ENCODE results near the gene FCGR3A.
"Not testable (repeated sequence)": the region's sequence is repeated elsewhere in the genome, so short reads cannot be mapped to it uniquely, and the experiment has no call there.

Gene FCGR3A

DNA sequence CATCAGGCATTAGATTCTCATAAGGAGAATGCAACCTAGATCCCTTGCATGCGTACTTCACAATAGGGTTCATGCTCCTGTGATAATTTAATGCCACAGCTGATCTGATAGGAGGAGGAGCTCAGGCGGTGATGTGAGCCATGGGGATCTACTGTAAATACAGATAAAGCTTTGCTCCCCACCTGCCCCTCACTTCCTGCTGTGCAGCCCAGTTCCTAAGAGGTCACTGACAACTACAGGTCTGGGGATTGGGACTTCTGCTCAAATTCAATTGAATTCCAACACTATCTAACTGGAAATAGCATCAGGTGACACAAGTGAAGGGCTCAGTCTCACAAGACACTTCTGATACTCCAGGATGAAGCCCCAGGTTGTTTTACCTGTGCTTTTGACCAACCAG, 7.4 kb upstream of the FCGR3A start:
- in situ Hi-C loops (cut with MboI; ENCODE audit: low sequenced_read_pairs), result not testable (repeated sequence)

DNA sequence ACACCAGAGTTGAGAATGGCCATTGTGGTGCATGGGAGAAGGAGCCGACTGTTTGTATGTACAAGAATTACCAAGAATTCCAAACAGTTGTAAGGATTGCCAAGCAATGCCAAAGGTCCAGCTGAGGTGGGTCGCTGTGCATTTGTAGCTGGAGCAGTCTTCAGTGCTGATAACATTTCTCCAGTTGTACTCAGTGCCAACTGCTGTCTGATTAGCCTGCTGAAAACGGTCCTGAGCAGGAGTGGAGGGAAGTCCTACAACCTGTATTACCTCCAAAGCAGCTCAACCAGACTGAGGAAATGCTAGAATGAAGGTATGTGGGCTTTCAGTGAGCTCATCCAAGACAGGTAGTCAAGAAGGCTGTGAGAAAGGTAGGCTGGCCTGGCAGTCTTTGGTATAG, 6.5 kb upstream of the FCGR3A start:
- in situ Hi-C loops (cut with MboI; ENCODE audit: low sequenced_read_pairs), result not testable (repeated sequence)

DNA sequence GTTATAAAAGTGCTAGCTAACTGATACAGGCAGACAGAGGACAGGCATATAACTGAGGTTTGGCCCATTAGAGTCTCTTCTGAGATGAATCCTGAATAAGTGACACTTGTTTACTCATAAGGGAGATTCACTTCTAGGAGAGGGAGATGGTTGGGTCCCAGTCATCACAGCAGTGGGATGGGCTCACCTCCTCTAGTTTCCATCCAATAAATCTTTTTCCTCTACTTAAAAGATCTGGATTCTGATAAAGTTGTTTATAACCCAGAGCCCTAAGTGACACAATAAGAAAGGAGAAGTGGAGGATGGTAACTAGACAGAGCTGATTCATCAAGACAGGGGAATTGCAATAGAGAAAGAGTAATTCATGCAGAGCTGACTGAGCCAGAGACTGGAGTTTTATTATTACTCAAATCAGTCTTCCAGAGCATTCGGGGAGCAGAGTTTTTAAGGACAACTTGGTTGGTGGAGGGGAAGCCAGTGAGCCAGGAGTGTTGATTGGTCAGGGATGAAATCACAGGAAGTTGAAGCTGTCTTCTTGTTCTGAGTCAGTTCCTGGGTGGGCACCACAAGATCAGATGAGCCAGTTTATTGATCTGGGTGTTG, 5.3 kb upstream of the FCGR3A start:
- in situ Hi-C loops (cut with MboI; ENCODE audit: low sequenced_read_pairs), result not testable (repeated sequence)

DNA sequence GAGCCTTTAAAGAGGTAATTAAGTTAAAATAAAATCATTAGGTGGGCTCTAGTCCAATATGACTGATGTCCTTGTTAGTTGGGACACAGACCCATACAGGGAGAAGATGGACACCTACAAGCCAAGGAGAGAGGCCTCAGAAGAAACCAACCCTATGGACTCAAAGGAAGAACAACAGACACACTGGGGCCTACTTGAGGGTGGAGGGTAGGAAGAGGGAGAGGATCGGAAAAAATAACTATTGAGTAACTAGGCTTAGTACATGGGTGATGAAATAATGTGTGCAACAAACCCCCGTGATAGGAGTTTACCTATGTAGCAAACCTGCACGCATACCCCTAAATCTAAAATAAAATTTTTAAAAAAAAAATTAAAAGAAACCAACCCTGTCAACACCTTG, 4.7 kb upstream of the FCGR3A start:
- in situ Hi-C loops (cut with MboI; ENCODE audit: low sequenced_read_pairs), result not testable (repeated sequence)

DNA sequence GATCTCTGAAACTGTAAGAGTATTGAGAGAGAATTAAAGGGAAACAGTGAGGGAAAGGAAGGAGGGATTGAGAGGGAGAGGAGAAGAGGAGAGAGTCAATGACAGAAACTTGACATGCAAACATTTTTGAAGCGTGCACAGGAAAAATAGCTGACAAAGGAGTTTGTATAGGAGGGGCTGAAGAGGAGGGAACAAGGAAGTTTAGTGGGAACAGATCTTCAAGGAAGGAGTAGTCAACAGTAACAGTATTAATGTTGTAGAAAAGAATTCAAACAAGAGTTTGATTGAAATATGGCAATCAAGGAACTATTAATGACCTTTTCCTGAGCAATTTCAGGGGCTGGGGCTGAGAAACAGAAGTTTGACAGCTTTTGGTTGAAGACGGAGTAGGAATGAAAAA, 4.0 kb upstream of the FCGR3A start:
- in situ Hi-C loops (cut with MboI; ENCODE audit: low sequenced_read_pairs), result not testable (repeated sequence)

DNA sequence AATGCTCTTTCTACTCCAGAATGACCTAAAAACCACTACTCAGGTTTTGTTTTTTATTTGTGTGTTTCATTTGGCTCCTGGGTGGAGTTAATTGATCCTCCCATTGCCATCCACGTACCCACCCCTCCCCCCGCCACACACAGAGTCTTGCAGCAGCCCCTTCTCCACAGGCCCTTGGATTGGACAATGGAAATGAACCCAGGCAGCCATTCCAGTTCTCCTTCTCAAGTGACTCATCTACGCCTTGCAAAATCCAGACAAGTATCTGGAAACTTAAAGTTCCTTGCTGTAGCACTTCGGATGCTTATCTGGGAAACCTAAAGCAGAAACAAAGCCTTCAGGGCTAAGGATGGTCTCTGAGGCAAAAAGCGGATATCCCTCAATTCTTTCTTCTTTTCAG, 1.3 kb upstream of the FCGR3A start:
- in situ Hi-C loops (cut with MboI; ENCODE audit: low sequenced_read_pairs), result not testable (repeated sequence)

DNA sequence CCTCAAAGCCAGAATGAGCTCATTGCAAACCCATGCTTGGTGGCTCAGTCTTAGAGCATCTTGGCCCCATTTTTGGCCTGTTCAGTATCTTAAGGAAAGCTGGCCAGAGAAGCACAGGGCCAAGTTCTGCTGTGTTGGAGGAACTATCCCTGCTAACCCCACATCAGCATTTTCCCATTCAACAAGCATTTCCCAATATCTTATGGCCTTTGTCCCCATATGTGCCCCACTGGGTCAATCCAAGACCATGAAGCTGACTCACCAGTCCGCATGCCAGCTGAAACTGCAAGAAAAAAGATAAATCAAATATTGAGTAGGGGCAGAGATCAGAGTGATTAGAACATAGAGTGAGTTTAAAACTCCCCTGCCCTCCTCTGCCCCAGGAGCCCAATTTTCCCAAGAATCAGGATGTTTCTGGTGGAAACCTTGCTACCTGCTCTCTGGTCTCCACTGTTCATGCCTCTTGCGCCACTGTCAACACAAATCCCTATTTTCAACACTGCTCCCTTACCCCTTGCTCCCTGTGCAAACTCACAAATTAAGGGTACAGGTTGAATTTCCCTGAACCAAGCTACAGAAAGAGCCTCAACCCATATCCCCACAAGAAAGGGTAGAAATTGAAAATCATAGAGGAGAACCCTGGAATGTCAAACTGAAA, 740 bp downstream of the FCGR3A start:
- in situ Hi-C loops (cut with MboI; ENCODE audit: low sequenced_read_pairs), result not testable (repeated sequence)

DNA sequence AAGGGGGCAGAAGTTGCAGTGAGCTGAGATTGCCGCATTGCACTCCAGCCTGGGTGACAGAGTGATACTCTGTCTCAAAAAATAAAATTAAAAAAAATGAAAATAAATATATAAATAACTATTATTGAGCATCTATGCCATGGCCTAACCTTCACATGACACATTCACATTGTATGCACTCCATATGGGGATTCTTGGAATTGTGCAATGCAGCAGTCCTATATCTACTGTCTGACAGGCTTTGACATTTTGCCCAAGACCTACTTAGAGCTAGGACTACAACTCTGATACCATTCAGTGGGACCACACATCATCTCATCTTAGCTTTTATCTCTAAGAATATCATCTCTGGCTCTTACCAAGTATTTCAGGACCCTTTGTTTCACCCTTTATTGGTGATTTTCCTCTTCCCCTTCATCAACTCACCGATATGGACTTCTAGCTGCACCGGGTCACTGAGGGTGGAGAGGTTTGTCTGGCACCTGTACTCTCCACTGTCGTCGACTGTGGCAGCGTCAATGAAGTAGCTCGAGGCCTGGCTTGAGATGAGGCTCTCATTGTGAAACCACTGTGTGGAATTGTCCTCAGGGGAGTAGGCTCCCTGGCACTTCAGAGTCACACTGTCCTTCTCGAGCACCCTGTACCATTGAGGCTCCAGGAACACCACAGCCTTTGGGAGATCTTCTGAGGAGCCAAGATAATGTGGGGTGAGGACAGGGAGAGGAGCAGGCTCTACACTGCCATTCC, 1.4 kb downstream of the FCGR3A start:
- in situ Hi-C loops (cut with MboI; ENCODE audit: low sequenced_read_pairs), result not testable (repeated sequence)

DNA sequence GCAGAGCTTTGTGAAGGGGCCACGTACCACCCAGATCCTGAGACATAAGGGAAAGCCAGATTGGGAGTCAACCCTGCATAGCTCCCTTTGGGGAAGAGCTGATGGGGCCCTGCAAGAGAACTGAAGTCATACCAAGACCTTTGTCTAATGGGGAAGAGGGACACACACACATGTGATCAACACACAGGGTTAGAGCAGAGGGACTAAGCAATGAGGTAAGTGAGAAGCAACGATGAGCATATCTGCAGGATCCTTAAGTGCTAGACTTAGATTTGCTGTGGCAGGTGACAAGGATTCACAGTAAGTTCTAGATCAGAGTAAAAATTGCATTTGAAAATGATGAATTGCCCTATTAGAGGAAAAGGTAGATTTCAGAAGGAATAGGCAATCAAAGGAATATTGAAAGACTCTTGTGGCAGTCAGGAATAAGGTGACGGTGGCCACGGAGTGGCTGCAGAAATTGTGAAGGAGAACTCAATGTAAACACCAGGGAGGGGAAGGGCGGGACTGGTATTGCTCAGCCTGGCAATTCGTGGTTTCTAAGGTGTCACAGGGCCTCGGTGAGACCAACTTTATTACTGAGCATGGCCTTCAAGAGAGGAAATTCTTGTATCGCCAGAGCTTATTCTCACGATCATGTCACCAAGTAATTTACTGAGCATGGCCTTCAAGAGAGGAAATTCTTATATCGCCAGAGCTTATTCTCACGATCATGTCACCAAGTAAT, 4.5 kb downstream of the FCGR3A start:
- in situ Hi-C loops (cut with MboI; ENCODE audit: low sequenced_read_pairs), result not testable (repeated sequence)

DNA sequence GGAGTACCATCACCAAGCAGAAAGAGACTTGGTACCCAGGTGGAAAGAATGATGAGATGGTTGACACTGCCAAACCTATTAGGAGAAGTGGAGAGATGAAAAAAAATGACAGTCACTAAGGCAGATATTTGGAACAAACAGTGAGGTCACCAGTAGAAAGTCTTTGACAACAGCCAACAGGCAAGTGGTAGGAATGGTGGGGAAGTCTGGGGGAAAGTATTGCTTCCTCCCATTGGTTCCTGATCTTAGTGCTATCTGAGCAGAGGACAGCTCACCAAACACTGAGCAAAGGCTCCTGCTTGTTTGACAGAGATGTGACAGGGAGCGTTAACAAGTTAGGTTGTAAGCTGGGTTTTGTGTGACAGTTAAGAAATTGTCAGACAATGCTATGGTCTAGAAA, 6.5 kb downstream of the FCGR3A start:
- in situ Hi-C loops (cut with MboI; ENCODE audit: low sequenced_read_pairs), result not testable (repeated sequence)

DNA sequence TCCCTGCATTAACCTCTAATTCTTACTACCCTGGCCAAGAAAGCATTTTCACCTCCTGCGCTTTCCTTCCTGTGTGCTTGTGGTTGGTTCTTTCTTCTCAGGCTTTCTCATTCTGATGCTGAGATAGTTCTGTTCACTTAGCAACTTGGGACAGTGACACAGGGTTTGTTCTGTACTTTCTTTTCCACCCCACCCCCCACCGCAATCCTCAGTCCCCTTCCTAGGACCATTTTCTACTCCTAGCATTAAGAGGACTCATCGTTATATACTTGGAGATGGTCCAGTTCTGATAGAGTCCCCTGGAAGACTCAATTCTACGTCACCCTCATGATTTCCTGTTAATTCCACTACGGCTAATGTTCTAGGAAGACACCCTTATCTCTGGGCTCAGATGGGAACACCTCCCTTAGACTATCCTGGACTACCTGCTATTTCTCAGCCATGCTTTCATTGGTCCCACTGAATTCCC, 7.5 kb downstream of the FCGR3A start:
- in situ Hi-C loops (cut with MboI; ENCODE audit: low sequenced_read_pairs), result not testable (repeated sequence)

DNA sequence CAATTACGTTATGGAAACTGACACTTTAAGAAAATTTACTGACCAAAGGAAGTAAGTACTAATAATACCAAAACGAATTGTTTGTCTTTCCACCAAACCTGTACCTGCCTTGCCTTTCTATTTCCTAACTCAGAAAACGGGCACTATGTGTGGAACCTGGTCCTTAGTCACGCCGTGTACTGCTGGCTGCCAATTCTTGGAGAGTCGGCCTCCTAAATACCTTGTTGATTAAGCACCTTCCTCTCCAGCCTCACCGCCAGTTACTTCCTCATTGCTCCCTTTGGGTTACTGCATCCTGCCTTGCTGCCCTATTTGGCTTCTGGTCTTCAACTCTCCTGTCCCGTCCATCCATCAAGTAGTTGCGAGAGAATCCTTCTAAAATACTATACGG, 9.1 kb downstream of the FCGR3A start:
- in situ Hi-C loops (cut with MboI; ENCODE audit: low sequenced_read_pairs), result not testable (repeated sequence)

DNA sequence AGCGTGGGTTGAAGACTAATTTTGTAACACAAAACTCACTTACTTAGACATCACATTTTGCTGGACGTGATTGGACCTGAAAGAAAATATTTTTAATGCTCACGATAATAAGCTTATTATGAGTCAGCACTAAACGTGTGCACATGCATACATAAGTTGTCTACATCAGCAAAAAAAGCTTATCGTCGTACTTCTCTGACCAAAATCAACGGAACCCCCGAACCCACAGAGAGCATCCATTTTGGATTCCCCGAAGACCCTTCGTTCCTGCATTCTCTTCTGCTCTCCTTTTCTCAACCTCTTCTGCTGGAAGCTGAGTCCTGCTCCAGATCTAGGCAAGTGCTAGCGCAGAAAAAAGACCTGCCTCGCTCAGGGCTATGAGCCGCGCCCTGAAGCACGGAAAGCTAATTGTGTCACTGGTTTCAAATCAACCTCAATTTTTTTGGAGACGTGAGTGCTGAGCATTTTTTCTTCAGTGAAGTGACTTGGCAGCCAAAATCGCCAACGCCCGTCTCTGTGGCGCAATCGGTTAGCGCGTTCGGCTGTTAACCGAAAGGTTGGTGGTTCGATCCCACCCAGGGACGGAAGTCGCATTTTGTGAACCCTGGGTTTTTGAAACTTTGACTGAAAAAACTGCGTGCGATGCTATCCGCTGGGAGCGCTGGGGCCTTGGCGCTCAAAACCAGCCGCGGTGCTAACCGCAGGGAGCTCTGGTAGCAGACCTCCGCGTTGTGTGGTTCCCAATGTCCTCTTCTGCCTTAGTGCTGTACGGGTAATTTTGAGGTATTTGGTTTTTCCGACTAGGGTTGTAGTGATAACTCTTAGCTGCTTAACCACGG, 9.7 kb downstream of the FCGR3A start:
- in situ Hi-C loops (cut with MboI; ENCODE audit: low sequenced_read_pairs), result not testable (repeated sequence)

DNA sequence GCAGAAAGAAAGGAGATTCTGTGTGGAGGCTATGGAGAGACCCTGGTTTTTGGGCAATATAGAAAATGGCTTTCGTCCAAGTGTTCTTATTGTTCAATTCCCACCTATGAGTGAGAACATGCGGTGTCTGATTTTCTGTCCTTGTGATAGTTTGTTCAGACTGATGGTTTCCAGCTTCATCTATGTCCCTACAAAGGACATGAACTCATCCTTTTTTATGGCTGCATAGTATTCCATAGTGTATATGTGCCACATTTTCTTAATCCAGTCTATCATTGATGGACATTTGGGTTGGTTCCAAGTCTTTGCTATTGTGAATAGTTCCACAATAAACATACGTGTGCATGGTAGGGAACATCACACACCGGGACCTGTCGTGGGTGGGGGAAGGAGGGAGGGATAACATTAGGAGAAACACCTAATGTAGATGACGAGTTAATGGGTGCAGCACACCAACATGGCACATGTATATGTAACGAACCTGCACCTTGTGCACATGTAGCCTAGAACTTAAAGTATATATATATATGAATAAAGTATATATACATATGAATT, 10.6 kb downstream of the FCGR3A start:
- in situ Hi-C loops (cut with MboI; ENCODE audit: low sequenced_read_pairs), result not testable (repeated sequence)

DNA sequence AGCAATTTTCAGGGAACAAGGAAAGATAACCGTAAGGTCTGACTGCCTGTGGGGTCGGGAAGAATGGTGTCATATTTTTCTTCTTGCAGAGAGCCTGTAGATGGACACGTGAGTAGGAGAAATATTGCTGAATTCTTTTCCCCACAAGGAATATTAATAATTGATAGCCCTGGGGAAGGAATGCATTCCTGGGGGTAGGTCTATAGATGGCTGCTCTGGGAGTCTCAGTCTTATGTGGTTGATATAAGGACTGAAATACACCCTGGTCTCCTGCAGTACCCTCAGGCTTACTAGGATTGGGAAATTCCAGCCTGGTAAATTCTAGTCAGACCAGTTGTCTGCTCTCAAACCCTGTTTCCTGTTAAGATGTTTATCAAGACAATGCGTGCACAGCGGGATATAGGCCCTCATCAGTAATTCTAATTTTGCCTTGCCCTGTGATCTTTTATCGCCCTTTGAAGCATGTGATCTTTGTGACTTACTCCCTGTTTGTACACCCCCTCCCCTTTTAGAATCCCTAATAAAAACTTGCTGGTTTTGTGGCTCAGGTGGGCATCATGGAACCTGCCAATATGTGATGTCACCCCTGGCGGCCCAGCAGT, 12.4 kb downstream of the FCGR3A start:
- in situ Hi-C loops (cut with MboI; ENCODE audit: low sequenced_read_pairs), result not testable (repeated sequence)

DNA sequence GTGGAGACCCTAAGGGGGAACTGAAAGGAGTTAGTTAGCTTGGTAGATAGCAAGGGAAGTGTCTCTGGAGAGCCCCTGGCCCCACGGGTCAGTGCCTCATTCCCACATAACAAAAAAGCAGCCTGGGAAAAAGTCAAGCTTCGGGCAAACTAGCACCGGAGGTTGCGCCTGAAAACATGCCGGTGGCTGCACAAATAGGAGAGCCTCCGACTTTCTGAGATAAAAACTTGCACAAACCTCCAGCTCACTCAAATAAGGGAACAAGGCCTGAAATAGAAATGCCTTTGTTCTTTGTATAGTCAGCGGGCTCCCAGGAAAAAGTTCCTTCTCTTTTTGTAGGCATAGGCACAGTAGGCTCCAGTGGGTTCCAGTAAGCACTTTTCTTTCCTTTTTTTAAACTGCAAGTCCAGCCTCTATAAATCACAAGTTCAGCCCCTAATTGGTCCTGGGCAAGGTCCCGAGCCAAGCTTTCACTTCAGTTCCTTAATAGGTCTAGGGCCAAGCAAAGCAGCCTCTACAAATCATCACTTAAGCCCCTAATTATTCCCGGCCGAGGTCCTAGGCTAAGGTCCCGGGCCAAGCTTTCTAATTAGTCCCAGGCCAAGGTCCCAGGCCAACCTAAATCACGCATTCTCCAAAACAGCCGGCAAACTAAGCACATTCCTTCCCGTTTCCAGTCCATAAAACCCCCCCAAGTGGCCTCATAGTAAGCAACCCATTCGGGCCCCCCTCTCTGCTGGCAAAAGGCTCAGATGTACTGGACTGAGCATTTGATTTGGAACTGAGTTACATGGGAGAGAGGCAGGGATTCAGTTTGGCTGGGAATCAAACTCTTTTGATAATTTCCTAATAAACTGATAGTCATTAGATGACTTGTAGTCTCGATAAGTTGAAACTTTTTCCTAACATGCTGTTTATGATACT, 16.7 kb downstream of the FCGR3A start:
- in situ Hi-C loops (cut with MboI; ENCODE audit: low sequenced_read_pairs), result not testable (repeated sequence)

DNA sequence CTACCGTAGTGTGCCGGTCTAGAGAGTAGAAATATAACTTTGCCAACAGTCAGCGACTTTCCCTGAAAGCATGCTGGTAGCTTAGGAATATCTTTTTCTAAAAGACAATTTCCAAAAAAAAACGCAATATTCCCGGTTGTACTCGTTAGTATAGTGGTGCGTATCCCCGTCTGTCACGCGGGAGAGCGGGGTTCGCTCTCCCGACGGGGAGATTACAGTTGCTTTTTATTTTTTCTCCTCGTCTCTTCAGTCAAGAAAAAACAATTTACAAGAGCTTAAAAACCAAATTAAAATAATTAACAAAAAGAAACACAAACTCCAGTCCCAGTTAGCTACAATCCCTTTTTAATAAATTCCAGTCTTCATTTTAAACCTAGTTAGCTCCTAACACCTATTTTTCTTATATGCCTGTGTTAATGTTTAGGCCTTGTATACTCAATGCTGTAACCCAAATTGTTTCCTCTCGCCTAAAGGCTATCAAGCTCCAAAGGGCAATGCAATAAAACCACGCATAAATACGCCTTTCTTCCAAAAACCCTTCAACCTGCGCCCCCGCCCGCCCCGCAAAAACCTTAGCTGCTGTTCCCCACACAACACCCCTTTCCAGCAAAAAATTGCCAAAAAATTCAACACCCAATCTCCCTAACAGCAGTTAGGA, 17.5 kb downstream of the FCGR3A start:
- in situ Hi-C loops (cut with MboI; ENCODE audit: low sequenced_read_pairs), result no loop called here
